HG02970 (cell line): ENCODE measurements around the gene CLEC16A.

Experiments
- ATAC-seq: cut with Tn5 transposase; IDR thresholded peaks from one replicate; pipeline ENCODE4 v1.9.1; 2021; ENCODE audit warnings: mild to moderate bottlenecking, moderate library complexity, moderate number of reproducible peaks; ENCODE audit not compliant: unreplicated experiment, low FRiP score

CLEC16A gene

DNA sequence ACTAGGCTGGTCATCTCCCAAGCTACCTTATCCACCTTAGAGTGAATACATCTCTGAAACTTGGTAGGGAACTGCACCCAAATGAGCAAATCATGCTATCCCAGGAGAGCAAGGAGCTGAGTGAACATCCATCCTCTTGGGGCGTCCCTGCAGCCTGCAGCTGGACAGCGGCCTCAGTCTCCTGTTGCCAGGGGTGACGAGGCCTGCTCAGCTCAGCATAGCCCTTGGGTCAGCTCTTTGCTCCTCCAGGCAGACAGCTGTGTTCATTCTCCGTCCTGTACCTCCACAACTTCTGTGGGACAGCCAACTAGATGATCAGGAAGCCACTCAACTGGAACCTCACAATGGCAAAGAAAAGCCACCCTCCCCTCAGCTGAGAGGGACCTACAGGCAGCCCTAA is 199.8 kb downstream of the CLEC16A start:
- ATAC-seq: no peak

DNA sequence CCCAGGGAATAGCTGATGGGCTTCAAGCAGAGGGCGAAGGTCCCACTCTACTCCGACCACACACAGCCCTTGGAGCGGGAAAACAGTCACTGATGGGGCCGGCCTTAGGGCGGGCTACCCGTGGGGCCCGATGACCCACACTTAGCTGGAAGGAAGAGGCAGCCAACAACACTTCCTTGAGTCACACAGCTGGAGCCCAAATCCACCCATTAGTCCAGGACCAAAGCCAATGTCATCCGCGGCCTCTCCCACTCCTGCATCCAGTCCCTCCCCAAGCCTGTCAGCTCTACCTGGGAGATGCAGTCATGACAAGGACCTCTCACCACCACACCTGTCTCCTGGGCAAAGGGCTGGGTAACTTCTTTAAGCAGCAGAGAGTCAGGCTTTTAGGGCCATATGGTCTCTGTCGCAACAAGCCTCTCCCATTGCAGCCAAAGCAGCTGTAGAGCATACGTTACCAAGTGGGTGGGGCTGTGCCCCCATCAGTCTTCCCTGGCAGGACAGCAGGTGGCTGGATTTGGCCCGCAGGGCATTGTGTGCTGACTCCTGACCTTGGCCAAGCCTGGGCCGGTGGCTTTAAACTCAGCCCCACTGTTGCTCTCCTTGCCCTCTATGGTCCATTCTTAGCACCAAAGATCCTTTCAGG is 200.9 kb downstream of the CLEC16A start:
- no peak for ATAC-seq

DNA sequence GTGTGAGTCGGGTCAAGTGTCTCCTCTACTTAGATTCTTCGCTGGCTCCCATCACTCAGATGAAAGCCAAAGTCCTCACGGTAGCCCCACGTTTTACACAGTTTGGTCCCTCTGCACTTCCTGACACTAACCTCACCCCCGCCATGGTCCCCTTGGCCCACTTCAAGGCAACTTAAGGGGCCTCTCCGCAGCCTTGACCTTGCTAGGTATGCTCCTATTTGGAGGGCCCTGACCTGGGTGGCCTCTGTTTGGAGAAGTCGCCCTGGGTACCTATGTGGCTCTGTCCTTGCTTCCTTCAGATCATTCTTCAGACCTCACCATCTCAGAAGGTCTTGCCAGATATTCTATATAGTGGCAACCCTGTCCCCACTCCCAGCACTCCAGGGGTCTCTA is 201.5 kb downstream of the CLEC16A start:
- ATAC-seq: no peak

DNA sequence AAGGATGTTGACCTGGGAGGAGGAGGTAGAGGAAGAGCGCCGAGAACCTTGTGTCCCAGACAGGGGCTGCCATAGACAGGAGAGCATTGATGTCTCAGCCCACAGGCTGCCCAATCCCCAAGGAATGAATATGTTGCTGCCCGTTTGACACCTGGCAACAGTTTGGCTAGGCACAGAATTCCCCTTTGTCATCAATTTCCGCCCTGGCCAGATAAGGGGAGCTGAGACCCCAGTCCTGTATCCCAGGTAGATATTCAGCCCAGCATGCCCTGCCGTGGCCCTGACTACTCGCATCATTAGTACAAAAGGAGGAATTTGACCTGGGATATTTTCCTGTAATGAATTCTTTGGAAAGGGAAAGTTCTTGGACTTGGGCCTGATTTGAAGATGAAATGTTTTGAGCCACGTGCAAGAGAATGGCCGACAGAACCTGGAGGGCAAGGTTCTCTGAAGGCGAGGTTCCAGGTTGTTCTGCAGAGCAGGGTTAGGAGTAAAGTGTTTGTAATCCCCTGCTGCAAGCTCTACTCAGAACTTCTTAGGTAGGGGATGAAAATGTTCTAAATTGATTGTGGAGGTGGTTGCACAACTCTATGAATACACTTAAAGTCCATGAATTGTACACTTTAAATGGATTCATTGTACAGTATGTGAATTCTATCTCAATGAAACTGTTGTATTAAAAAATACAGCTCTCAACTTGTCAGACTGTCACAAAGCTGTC is 202.8 kb downstream of the CLEC16A start:
- no peak for ATAC-seq

DNA sequence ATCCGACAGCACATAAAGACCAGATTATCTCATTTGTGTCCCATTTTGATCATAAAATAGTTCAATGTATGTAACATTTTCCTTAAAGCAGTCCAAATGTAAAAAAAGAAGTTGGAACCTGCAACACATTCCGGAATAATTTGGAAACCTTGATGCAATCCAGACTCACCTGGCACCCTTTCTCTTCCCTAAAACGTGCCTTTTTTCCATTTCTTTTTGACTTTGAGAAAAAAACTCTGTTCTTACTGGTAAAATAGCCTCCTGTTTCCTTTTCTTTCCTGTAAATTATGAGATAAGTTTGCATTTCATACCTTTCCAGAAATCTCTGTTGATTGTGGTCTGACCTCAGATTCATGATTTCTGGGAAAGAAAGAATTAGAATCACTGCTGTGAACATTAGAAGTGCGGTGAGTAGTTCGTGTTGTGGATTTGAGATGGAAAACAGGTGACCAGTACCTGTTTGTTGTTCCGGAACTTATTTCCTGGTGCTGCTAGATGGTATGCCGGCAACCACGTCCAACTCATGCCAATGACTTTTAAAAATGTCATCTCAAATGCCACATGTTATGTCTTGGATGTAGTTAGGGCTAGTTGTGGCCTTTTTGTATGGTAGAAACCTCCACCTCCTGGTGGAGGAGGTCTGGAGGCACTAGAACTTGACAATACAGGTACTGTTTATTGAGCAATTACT is 203.5 kb downstream of the CLEC16A start:
- ATAC-seq: no peak

DNA sequence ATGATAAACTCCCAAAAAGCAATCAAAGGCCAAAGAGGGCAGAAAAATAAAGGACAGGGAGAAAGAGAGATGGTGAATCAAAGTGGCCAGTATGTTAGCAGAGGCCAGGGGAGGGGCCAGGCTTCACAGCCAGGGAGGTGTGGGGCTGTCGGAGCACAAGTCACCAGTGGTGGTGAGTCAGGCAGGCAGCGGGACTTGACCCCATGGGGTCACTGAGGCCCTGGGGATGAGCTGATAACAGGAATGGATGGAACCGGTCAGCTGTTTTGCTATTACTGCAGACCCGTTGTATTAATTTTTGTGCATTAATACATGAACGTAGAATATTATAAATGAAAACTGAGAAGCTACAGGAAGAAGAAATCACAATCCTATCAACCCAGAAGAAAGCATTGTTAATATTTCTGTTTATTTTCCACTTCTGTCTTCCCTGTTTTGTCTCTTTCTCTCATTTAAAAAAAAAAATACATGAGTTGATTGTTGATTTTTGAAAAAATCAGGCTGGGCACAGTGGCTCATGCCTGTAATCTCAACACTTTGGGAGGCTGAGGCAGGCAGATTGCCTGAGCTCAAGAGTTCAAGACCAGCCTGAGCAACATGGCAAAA is 204.8 kb downstream of the CLEC16A start:
- ATAC-seq: no peak

DNA sequence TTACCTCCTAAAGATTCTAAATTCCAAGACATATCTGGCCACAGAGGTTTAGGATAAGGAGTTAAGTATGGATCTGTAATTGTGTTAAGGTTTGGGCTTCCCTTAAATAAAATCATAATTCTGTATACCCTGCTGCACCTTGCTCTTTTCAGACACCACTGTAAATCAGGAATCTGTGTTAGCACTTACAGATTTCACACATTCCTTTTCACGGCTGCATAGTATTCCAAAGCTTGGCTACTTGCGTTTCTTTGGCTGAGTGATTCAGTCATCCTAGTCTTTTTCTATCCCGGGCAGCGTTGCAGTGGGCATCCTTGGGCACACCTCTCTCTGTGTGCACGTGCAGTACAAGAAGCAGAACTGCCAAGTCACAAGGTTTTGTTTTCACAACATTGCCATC is 205.8 kb downstream of the CLEC16A start:
- ATAC-seq: no peak

DNA sequence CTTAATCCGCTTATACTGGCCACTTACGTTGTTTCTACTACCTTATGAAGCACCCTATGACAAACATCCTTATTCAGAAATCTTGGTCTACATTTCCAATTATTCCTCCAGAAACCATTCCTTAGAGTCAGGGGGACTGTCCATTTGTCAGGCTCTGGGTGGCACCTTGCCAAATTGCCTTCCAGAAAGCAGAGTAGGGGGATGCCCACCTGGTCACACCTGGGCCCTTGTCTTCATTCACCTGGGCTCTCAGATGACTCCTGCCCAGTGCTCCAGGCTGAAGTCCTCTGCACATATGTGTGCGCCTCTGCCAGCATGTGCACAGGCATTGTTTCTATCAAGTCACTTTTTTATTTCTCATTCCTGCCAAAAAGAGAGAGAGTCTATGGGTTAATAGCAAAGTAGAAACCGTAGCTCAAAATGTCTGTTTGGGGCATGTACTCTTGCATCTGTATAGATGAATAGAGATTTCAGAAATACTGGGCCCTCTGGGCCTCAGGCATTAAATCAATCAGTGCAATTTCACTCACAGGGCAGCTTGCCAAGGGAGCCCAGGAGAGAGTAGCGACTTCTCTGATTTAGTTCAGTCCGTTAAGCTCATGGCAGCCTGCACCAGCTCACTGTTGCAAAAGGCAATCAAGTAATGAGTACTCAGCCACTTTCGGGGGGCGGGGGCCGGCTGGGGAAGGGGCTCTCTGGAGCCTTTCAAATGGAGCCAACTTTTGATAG is 207.0 kb downstream of the CLEC16A start:
- ATAC-seq: no peak

DNA sequence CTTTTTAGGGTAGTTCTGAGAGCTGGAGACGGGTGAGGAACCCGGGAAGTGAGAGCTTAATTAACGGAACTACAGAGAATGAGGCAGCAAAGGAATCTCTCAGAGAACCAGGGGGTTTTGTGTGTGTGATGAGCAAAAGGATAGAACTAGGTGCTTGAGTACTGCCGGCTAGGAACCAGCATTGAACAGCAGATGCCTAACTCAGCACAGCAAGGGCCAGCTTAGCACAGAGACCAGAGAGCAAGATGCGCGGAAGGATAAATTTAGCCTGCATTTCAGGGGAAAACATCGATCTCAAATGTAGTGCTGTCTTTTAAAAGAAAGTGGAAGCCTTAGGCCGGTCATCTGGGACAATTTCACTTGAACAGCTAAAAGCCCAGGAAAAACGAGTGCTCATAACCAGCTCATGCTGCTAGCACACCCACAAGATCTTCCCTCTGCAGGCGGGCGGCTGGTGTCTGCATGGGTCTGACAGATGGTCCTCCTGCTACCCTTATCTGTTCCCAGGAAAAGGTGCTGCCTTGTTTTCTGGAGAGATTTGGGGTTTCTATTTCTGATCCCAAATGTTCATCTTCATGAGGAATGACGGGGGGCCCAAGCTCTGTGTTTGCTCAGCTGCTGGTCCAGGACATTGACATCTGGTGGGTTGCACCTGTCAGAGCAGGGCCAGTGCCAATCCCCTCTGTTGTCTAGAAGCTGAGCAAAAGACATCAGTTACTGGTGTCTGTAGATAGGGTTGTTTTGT is 207.7 kb downstream of the CLEC16A start:
- ATAC-seq: no peak

DNA sequence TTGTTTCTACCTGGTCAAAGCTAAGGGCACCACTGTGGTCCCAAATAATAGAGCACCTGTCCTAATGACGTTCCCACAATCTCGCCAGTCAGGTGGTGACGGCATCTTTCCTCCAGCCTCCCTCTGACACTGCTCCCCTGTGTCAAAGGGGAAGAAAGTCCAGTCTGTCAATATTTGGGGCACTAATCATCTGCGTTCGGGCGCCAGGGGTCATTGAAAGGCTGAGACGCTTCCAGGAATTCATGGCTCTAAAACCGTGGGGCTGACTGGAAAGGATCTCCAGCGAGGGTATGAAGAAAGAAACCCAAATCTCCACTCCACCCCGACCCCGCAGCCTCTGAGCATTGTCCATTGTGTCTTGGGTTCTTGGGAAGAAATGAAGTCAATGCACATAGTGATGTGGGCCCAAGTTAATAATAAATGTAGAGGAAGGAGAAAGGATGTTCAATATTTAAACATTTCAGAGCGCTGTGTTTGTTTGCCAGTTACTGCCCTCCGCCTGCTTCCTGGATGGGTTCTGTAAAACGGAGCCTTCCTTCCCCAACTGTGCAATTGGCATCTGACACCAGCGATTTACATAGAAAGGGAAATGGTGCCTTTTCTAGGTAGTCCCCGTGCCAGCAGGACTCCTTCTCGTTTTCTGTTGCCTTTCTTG is 208.4 kb downstream of the CLEC16A start:
- no peak for ATAC-seq

DNA sequence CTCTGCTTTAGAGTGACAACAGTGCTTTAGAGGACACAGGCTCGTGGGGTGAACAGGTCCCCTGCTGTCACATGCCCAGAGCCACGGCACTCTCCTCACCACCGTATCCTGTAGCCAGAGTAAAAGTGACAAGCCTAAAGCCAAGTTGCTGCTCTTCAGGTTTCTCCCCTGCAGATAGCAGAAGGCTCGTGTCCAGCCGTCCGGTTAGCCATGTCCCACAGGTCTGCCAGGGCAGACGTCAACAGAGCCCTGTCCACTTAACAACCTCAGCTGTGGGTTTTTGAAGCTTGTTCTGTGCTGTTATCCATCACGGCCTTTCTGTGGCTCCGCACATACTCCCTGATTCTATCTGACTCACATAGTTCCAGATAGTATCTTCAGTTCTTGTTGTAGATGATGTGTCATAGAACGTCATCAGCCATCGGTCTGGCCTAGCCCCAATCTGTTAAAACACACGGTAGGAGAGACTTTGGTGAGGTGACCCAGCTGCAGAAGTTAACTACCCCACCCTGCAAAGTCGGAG is 211.0 kb downstream of the CLEC16A start:
- ATAC-seq: no peak

DNA sequence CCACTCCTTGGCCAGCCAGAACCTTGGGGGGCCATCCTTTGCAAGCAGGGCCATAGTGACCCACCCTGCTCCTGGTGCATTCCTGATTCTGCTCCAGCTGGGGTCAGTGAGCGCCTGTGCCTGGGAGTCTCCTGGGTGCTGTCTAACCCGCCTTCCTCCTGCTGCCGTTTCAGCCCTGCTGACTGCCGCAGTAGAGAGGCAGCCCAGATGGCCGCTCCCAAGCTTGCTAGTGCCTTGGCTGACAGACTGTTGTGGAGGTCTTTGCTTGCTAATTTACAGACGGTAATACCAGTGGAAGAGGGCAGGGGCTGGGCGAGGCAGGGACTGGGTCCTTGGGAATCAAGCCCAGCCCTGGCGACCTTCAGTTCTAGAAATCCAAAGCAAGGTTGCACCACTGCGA is 212.0 kb downstream of the CLEC16A start:
- ATAC-seq: no peak

DNA sequence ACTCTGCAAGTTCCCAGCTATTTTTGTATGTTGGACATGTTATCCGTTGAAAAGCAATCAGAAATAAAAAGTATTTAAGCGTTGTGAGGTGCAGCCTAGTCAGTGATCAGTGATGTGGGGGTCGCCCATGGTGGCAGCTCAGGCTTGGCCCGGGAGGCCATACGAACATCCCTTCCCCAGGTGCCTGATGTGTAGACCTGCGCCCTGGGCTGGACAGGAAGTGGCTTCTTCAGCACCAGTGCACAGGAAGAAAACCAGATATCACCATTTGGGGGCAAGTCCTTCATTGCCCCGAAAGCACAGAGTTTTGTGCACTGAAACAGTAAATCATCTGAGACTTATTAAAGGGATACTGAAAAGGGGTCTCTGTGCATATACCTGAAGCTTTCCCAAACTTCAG is 212.8 kb downstream of the CLEC16A start:
- ATAC-seq: no peak

DNA sequence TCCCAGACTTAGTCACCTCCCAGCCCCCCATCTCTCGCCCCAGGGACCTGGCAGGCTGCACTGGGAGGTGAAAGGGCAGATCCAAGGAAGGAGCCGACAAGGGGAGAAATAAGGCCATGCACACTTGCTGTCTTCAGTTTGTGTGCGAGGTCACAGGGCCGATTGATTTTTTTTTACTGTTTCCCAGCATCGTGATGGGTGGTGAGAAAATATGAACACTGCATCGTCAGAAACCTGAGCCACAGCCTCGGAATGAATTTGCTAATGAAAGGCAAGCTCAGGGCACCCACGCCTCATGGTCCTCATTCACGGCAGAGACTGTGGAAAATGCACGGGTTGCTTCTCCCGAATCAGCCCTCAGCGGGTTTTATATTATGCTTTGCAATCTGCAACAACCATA is 213.7 kb downstream of the CLEC16A start:
- ATAC-seq: no peak

DNA sequence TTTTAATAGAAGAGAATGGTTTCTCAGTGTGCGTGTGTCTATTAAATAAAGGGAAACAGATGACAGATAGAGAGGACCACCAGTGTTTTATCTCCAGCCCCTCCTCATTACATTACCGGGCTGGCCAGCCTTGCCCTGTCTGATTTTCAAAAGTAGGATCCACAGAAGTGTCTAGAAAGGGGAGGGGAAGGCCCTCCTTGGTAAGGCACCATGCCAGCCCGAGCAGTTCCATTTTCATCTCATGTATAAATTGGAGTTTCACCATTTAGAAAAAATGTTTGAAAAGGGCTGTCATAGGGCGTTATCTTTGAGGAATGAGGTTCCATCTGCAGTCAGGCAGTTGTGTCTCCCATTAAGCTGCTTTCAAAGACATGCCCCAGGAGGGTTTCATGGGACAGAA is 214.9 kb downstream of the CLEC16A start:
- ATAC-seq: no peak

DNA sequence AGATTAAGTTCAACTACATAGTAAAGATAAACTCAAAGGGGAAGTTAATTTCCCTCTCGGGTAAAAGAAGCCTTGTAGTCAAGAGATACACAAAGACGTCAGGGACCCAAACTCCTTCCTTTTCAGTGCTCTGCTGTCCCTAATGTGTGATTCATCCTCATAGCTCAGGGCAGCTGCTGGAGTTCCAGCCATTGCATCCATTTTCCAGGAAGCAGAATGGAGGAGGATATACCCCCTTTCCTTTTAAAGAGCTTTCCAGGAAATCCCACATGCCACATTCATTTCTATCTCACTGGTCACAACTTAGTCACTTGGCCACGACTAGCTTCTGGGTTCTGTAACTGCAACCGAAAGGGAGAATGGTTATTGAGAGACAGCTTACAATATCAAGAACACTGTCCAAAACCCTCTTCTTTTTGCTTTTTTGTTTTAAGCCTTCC is 216.3 kb downstream of the CLEC16A start:
- ATAC-seq: no peak

DNA sequence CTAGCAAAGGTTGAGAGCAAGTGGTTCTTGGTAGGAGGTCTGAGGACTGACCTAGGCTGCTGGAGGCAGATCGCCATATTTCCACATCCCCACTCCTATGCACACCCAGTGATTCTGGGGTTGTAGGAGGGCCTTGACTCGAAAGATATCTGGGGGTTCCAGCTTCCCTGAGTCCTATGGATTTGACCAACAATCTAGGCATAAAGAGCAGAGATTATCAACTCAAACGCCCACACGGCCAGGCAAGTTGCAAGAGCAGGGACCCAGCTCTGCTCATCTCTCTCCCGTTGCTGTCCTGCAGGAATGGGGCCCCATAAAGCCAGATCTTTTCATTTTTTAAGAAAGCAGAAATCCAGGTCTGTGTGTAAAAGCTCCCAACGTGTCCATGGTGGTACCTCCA is 217.1 kb downstream of the CLEC16A start:
- ATAC-seq: no peak

DNA sequence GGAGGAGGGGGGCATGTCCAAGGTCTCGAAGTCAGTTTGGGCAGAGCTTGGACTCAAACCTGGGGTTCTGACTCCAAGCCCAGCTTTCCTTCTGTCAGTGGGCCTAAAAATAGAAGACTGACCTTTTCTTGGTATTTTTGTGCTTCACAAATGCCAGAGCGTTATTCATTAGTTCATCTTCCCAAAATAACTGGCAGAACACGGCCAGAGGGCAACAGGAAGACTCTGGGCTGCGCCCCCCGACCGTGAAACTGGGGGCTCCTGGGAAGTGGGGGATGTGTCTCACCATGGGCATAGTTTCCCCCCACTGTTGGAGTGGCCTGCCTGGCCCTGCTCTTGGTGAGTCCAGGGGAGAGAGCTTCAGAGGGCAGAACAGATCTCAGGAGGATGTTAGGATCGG is 217.6 kb downstream of the CLEC16A start:
- ATAC-seq: no peak

DNA sequence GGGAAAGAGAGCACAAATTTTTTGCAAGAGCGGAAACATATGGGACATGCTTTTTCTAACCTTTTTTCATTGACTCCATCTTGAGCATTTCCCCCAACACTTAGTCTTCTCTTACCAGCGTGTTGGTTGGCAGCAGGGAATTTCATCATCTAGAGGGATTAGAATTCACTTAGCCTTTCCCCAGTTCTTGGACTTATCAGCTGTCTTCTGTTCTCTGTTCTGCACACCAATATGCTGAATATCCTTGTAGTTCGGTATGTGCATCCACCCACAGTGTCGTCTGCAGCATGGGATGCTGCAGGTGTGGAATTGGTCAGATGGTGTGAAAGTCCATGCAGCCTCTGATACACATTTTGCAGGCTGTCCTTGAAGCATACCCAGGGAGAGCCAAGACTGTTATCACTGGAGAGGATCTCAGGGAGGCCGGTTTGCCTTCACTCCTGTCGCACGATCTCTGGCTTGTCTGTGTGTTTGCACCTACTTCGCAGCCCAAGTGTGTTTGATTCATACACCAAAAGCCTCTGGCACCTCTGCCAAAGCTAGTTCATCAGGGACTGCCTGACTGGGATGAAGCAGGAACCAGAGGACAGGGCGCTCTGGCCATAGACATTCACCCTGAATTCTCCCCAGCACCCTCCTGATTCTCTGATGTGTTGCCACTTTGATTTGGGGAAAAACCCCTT is 218.4 kb downstream of the CLEC16A start:
- no peak for ATAC-seq
